Progenitor cell of endocrine pancreas (in vitro differentiated cells): ENCODE data around the gene RBM12. TPM values are rescaled to one million over a fixed set of nuclear protein-coding genes. Genes with fewer than 3 reads are reported as not detected.

ENCODE experiments used
- DNase-seq: peaks from one replicate; pipeline ENCODE4 v3.0.0; 2021; ENCODE audit warnings: low spot score; ENCODE audit not compliant: unreplicated experiment
- H3K27ac Mint-ChIP-seq: 2 replicates; pipeline ENCODE4 v1.8.0; 2021; ENCODE audit warnings: mild to moderate bottlenecking, moderate library complexity, mixed read lengths
- H3K27me3 Mint-ChIP-seq: 2 replicates; pipeline ENCODE4 v1.8.0; 2021; ENCODE audit warnings: mixed read lengths
- H3K36me3 Mint-ChIP-seq: 2 replicates; pipeline ENCODE4 v1.8.0; 2022; ENCODE audit warnings: mixed read lengths; ENCODE audit not compliant: insufficient read depth
- H3K4me1 Mint-ChIP-seq: 2 replicates; pipeline ENCODE4 v1.8.0; 2021; ENCODE audit warnings: low read depth, mixed read lengths
- H3K4me3 Mint-ChIP-seq: 2 replicates; pipeline ENCODE4 v1.8.0; 2021; ENCODE audit warnings: low read depth, mild to moderate bottlenecking, moderate library complexity, mixed read lengths
- H3K9me3 Mint-ChIP-seq: 2 replicates; pipeline ENCODE4 v1.8.0; 2021; ENCODE audit warnings: low read depth, mixed read lengths
- CTCF ChIP-seq: fragments of 200-600 bp; sonication (generic); IDR thresholded peaks from one replicate; pipeline ENCODE4 v1.5.0; 2021; ENCODE audit warnings: antibody characterized with exemption, mild to moderate bottlenecking; ENCODE audit not compliant: unreplicated experiment
- total RNA-seq: library from RNA; stranded (reverse); gene quantifications from 2 replicates; pipeline ENCODE4 v1.2.1, GENCODE V29; 2021

RBM12 gene
- total RNA-seq, 1 donor from 2014 or later = 157 TPM

DNA sequence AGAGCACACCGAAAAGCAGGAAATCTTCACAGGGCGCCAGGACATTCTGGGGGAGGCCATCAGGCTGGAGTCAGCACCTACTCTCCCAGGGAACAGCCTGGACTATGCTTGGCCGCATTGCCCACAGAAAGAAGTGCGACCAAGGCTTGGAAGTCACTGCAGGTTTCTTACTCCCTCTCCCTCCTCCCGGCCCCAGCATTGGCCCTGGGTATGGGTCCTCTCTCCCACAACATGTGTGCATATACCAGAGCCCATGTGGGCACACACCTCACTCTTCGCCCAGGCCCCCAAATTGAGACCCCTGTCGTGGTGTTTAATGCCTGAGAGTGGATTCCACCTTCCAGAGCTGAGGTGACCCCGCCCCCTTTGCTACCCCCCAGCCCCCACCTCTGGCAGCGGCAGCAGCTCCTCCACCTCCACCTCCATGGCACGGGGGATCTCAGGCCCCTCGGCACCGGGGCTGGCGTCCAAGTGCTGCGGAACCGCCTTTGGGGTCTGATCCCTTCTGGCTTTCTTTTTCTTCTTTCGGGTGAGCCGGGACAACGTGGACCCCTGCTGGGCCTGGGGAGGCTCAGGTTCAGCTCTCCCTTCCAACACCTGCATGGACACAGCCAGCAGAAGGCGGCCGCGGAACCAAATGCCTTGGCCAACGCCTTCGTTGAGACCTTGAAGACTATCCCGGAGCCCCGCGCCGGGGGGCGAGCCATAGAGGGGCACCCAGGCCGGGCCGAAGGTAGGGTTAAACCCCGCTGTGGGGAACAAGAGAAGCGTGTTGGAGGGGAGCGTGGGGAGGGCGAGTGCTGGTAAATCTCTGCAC, 64.3 kb downstream of the RBM12 start:
- H3K4me3 Mint-ChIP-seq = peak overlapping the region; percentile 63
- DNase-seq = no peak

GRCh38 chr20:35599776-35600120, 65.0 kb downstream of the RBM12 start:
- H3K4me1 Mint-ChIP-seq = peaks cover 1% of the 10 kb centered on the region
- H3K4me3 Mint-ChIP-seq = no peak overlapping the region
- TF ChIP-seq CTCF = no peak
- H3K27ac Mint-ChIP-seq = no peak overlapping the region
- peaks cover 82% of the 10 kb centered on the region for H3K27me3 Mint-ChIP-seq
- no peaks in the 10 kb centered on the region for H3K36me3 Mint-ChIP-seq
- no peak for DNase-seq
- no peaks in the 10 kb centered on the region for H3K9me3 Mint-ChIP-seq

More for the DNA sequence above, 64.3 kb downstream of the RBM12 start:
- Mint-ChIP-seq H3K27me3 (peaks cover 88% of the 10 kb centered on the region), H3K9me3 (no peaks in the 10 kb centered on the region), H3K36me3 (no peaks in the 10 kb centered on the region), H3K4me1 (peaks cover 1% of the 10 kb centered on the region), H3K27ac (no peak overlapping the region)
- no peak for TF ChIP-seq CTCF

Other genes starting within 250 kb of the RBM12 start
- not detected in 2 replicates for gene GDF5, start 226.7 kb downstream of the RBM12 start, total RNA-seq
- 73.2 and 76.9 TPM in 2 replicates for gene CEP250, start 209.3 kb downstream of the RBM12 start, total RNA-seq
- gene C20orf173, start 135.2 kb downstream of the RBM12 start, total RNA-seq = not detected in 2 replicates
- 286 and 290 TPM in 2 replicates for gene ERGIC3, start 122.8 kb downstream of the RBM12 start, total RNA-seq
- 1.1 and 2.5 TPM in 2 replicates for gene SPAG4, start 49.1 kb downstream of the RBM12 start, total RNA-seq
- gene CPNE1, start within 50 bp of the RBM12 start, total RNA-seq = 293 and 298 TPM in 2 replicates
- gene NFS1, start 34.5 kb upstream of the RBM12 start, total RNA-seq = 13.7 and 16.8 TPM in 2 replicates
- 129 and 140 TPM in 2 replicates for gene ROMO1, start 34.5 kb upstream of the RBM12 start, total RNA-seq
- gene RBM39, start 77.4 kb upstream of the RBM12 start, total RNA-seq = 491 and 515 TPM in 2 replicates
- gene PHF20, start 107.1 kb upstream of the RBM12 start, total RNA-seq = 37.1 and 42.2 TPM in 2 replicates